Ovary (tissue), 9 donors: ENCODE measurements around the gene SDHAF2. TPM values are rescaled to one million over a fixed set of nuclear protein-coding genes. Genes with fewer than 3 reads are reported as not detected.
"Not testable (repeated sequence)": the region's sequence is repeated elsewhere in the genome, so short reads cannot be mapped to it uniquely, and the experiment has no call there.

Source experiments
- DNase-seq, 5 donors: peaks; one replicate each; pipeline ENCODE4 v3.0.0-alpha.2; 2019 to 2020
- H3K27ac ChIP-seq, 2 donors: fragments of 200-600 bp; one replicate each; pipeline versions ENCODE4 v1.5.1 to v1.8.0; 2019 to 2022
- H3K27me3 ChIP-seq: fragments of 200-600 bp; one replicate; pipeline ENCODE4 v1.8.0; 2022
- H3K36me3 ChIP-seq: fragments of 200-600 bp; sonication (generic); one replicate; pipeline ENCODE4 v1.5.1; 2019
- H3K4me1 ChIP-seq: one replicate; pipeline ENCODE4 v1.8.1; 2013; ENCODE audit warnings: mild to moderate bottlenecking, moderate library complexity; ENCODE audit not compliant: insufficient read depth
- H3K4me3 ChIP-seq: fragments of 200-600 bp; sonication (generic); one replicate; pipeline ENCODE4 v1.5.1; 2017
- H3K9me3 ChIP-seq, 2 donors: fragments of 200-600 bp in 1 of 2; sonication (generic) in 1 of 2; one replicate each; pipeline versions ENCODE4 v1.5.1 to v1.8.1; 2013 to 2019; ENCODE audit warnings: mild to moderate bottlenecking in 1 of 2, moderate library complexity in 1 of 2
- CTCF ChIP-seq, 3 donors: fragments of 450-650 bp in 2 of 3; fragments of 200-600 bp in 1 of 3; IDR thresholded peaks; one replicate each; pipeline versions ENCODE4 v1.5.1 to v1.8.0; 2016 to 2022; ENCODE audit warnings: antibody characterized with exemption in 3 of 3, mild to moderate bottlenecking in 1 of 3
- EP300 ChIP-seq: sonication (generic); formaldehyde crosslinking; IDR thresholded peaks from one replicate; pipeline ENCODE4 v1.6.1; 2017; ENCODE audit warnings: antibody characterized with exemption
- POLR2A ChIP-seq: fragments of 450-650 bp; IDR thresholded peaks from one replicate; pipeline ENCODE4 v1.6.1; 2017; ENCODE audit warnings: antibody characterized with exemption, mild to moderate bottlenecking, moderate library complexity
- WGBS, 3 donors: extraction: QIAGEN DNeasy Blood & Tissue Kit in 1 of 3; methylation state at CpG; one replicate each; pipeline versions ENCODE4 v1.1.5 to v1.1.7; 2013 to 2017; 5-methylcytosine and 5-hydroxymethylcytosine counted together
- intact Hi-C, 4 donors: fragments of 100-400 bp; cut with DNase I; formaldehyde crosslinking; loops; one replicate each; pipeline versions ENCODE4 v1.11.0 to v1.15.1; 2022 to 2023
- polyA plus RNA-seq, 2 donors: library from polyadenylated mRNA; stranded (reverse); fragments of 200-250 nt in 1 of 2; fragments of 350-450 nt in 1 of 2; fragmentation: Illumina TruSeq in 1 of 2; extraction: RNeasy Lipid Tissue Mini Kit (QIAGEN cat#74804) in 1 of 2; gene quantifications; one replicate each; pipeline ENCODE4 v1.2.3, GENCODE V29; 2013 to 2014
- total RNA-seq, 7 donors: library from RNA; depleted of rRNA in 2 of 7; stranded (reverse); fragments of >200 nt in 2 of 7; fragmentation: NEBNext Ultra II Directional in 3 of 7; extraction: Animal tissue kit (Norgen Biotek cat#: 25700) in 3 of 7; gene quantifications; one replicate each; pipeline versions ENCODE4 v1.1.0 to v1.2.4, GENCODE V29; 2016 to 2023
- donor health status: DM: no; HTN: no; CAD: no; lungs with moderate emphysema.
- donor health status: DM: no; HTN: no; CAD: no.
- donor health status: Bipolar disorder and iron deficiency.
- donor health status: DM: yes; HTN: yes; CAD: no.
- donor health status: DM: no; HTN: no; CAD: no.
- donor health status: DM: yes; HTN: yes; CAD: no.

The SDHAF2 gene
- total and polyA plus RNA-seq, 9 donors = 31.9 to 91.1 (median 39.5) TPM

GRCh38 chr11:61422226-61422625 is 7.7 kb upstream of the SDHAF2 start:
- no peak for TF ChIP-seq POLR2A
- no peak for TF ChIP-seq EP300
- TF ChIP-seq CTCF (IDR thresholded peaks at IDR 0.05) = no peak
- H3K27ac ChIP-seq = no peak overlapping the region
- no peak for DNase-seq
- H3K36me3 ChIP-seq = no peaks in the 10 kb centered on the region
- H3K27me3 ChIP-seq = no peaks in the 10 kb centered on the region
- H3K4me3 ChIP-seq = no peak overlapping the region
- WGBS, 3 donors = 89 to 91% (median 91%) methylated on average over 3 of the region's 3 CpGs
- H3K9me3 ChIP-seq = no peaks in the 10 kb centered on the region
- no peaks in the 10 kb centered on the region for H3K4me1 ChIP-seq
- intact Hi-C loops = no loop called here

- H3K27ac ChIP-seq = no peak overlapping the region
- 77 to 90% (median 84%) methylated on average over 1 of the region's 1 CpG for WGBS, 3 donors
- TF ChIP-seq EP300 (no peak), POLR2A (no peak), CTCF (IDR thresholded peaks at IDR 0.05) (no peak)
- intact Hi-C loops = no loop called here
- no peaks in the 10 kb centered on the region for H3K27me3 ChIP-seq
- no peaks in the 10 kb centered on the region for H3K4me1 ChIP-seq
- no peaks in the 10 kb centered on the region for H3K36me3 ChIP-seq
- no peak overlapping the region for H3K4me3 ChIP-seq
- DNase-seq = no peak
- no peaks in the 10 kb centered on the region for H3K9me3 ChIP-seq
Measured at GRCh38 chr11:61425367-61426131, 4.4 kb upstream of the SDHAF2 start.

- intact Hi-C loops = no loop called here
- peak overlapping the region; percentile 84 to 94 for H3K27ac ChIP-seq
- H3K27me3 ChIP-seq = no peaks in the 10 kb centered on the region
- DNase-seq = peak in 3 of 5 donors; percentile 49 to 76 (median 72)
- peak overlapping the region; percentile 78 for H3K4me3 ChIP-seq
- no peaks in the 10 kb centered on the region for H3K9me3 ChIP-seq
- TF ChIP-seq CTCF (IDR thresholded peaks at IDR 0.05) (no peak), EP300 (no peak), POLR2A (no peak)
- peaks cover 2% of the 10 kb centered on the region for H3K4me1 ChIP-seq
- 0 to 1% (median 1%) methylated on average over 10 to 37 of the region's 37 CpGs for WGBS, 3 donors
- no peaks in the 10 kb centered on the region for H3K36me3 ChIP-seq
Measured at GRCh38 chr11:61429346-61429690, 606 bp upstream of the SDHAF2 start.

GRCh38 chr11:61430839-61431238 is 915 bp downstream of the SDHAF2 start:
- peak overlapping the region; percentile 78 for H3K4me3 ChIP-seq
- H3K27ac ChIP-seq, H3K36me3 ChIP-seq, H3K27me3 ChIP-seq, intact Hi-C loops, H3K9me3 ChIP-seq, DNase-seq, H3K4me1 ChIP-seq: not testable (repeated sequence)
- WGBS, 3 donors = 60 to 71% (median 64%) methylated on average over 10 of the region's 10 CpGs

- no peaks in the 10 kb centered on the region for H3K36me3 ChIP-seq
Measured at GRCh38 chr11:61437496-61437895, 7.6 kb downstream of the SDHAF2 start.

More at GRCh38 chr11:61437496-61437895, 7.6 kb downstream of the SDHAF2 start:
- Histone ChIP-seq H3K9me3 (no peaks in the 10 kb centered on the region), H3K4me1 (no peaks in the 10 kb centered on the region), H3K4me3 (no peak overlapping the region), H3K27ac (no peak overlapping the region), H3K27me3 (no peaks in the 10 kb centered on the region)
- WGBS, 3 donors = 91 to 95% (median 95%) methylated on average over 5 of the region's 5 CpGs
- no peak for DNase-seq
- TF ChIP-seq EP300 = no peak
- TF ChIP-seq POLR2A = no peak
- no peak for TF ChIP-seq CTCF (IDR thresholded peaks at IDR 0.05)
- intact Hi-C loops = no loop called here
